ENCODE measurements around the gene TMEM44. TPM values are rescaled to one million over a fixed set of nuclear protein-coding genes. Genes with fewer than 3 reads are reported as not detected.

The TMEM44 gene
- total RNA-seq, 4 donors from 2014 or later: 8.1 to 17.7 (median 11.6) TPM

DNA sequence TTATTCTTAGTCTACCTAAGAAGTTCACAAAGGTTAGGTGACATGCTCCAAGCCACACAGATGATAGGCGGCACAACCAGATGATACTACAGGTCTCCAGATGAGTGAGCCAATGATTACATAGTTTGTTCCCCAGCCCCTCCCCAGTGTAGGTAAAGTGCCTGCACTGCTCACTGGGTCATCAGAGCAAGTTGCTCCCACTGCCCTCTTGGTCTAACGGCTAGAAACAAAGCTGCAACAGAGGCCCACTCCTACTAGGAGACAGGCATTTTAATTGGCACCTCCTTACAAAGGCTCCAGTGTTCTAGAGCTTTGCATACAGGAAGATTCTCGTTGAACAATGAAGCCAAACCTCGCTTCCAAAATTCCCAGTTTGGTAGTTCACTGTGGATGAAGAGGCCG lies 47.3 kb downstream of the TMEM44 start:
- TF ChIP-seq CTCF (IDR thresholded peaks at IDR 0.05; ENCODE audit: low read depth): no peak

- no peak for TF ChIP-seq CTCF (IDR thresholded peaks at IDR 0.05; ENCODE audit: low read depth)
These were observed 48.4 kb downstream of the TMEM44 start for GRCh38 chr3:194584866-194585265.

- no peak for TF ChIP-seq CTCF (IDR thresholded peaks at IDR 0.05; ENCODE audit: low read depth)
These were observed 48.9 kb downstream of the TMEM44 start for GRCh38 chr3:194584320-194584776.

GRCh38 chr3:194582196-194582905 lies 50.9 kb downstream of the TMEM44 start:
- TF ChIP-seq CTCF (IDR thresholded peaks at IDR 0.05; ENCODE audit: low read depth): no peak

GRCh38 chr3:194579091-194579606 lies 54.1 kb downstream of the TMEM44 start:
- no peak for TF ChIP-seq CTCF (IDR thresholded peaks at IDR 0.05; ENCODE audit: low read depth)

DNA sequence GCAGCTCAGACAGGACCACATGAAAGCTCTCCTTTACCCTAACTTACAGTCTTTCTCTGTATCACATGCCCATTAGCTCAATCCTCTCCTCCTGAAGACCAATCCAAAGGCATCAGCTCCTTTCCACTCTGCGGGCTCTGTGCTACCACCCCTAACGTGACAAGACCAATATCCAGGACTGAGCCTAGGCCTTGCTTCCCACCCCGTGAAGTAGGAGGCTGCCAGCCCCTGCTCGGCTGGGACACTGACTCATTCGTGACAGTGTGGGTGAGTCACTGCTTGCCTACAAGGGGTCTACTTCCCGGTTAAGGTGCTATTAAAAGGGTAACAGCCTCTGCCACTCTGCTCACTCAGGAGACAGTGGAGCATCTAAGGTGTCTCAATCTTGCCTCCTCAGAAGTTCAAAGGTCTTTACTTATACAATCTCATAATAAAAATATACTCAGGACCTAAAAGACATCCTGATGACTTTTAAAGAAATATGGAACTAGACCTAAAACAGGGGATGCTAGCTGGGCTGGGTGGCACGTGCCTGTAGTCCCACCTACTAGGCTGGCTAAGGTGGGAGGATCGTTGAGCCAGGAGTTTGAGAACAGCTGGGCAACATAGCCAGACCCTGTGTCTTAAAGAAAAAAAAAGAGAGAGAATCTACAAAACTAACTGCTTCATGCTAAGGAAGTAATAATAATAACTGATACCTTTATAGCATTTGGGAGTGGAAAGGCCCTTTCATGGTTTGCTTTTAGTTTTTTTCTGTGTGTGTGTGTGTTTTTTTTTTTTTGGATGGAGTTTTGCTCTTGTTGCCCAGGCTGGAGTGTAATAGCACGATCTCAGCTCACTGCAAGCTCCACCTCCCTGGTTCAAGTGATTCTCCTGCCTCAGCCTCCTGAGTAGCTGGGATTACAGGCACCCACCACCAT lies 55.0 kb downstream of the TMEM44 start:
- no peak for TF ChIP-seq CTCF (IDR thresholded peaks at IDR 0.05; ENCODE audit: low read depth)

All from subcutaneous adipose tissue (tissue), 4 donors.